Adrenal gland (tissue), 12 donors: ENCODE measurements around the gene PAX5. TPM values are rescaled to one million over a fixed set of nuclear protein-coding genes. Genes with fewer than 3 reads are reported as not detected.
A peak's percentile ranks its signal among the peaks of the same experiment; 100 is the strongest.

Experiments used
- DNase-seq, 7 donors: peaks; one replicate each; pipeline ENCODE4 v3.0.0-alpha.2; 2019 to 2020
- H3K27ac ChIP-seq, 5 donors: fragments of 200-600 bp; sonication (generic) in 4 of 5; 1 replicate in 3 of 5; 2 replicates in 2 of 5; pipeline versions ENCODE4 v1.5.1 to v1.8.0; 2016 to 2020; ENCODE audit warnings: mild to moderate bottlenecking in 1 of 5
- H3K27me3 ChIP-seq: fragments of 200-600 bp; 2 replicates; pipeline ENCODE4 v1.8.0; 2021
- H3K36me3 ChIP-seq, 2 donors: fragments of 200-600 bp; replicated peaks in 1 of 2; 1 replicate in 1 of 2; 2 replicates in 1 of 2; pipeline versions ENCODE4 v1.5.1 to v1.8.0; 2018 to 2022
- H3K4me1 ChIP-seq, 2 donors: fragments of 200-600 bp; replicated peaks in 1 of 2; 1 replicate in 1 of 2; 2 replicates in 1 of 2; pipeline versions ENCODE4 v1.5.1 to v1.8.0; 2018 to 2021
- H3K4me3 ChIP-seq, 4 donors: fragments of 200-600 bp; sonication (generic) in 3 of 4; one replicate each; pipeline ENCODE4 v1.5.1; 2016 to 2018
- H3K9me3 ChIP-seq, 3 donors: fragments of 200-600 bp; sonication (generic) in 1 of 3; replicated peaks in 1 of 3; 1 replicate in 2 of 3; 2 replicates in 1 of 3; pipeline versions ENCODE4 v1.5.1 to v1.8.0; 2016 to 2021
- POLR2A ChIP-seq, 2 donors: fragments of 450-650 bp; IDR thresholded peaks; one replicate each; pipeline ENCODE4 v1.6.1; 2017; ENCODE audit warnings: antibody characterized with exemption in 2 of 2, mild to moderate bottlenecking in 2 of 2, moderate library complexity in 1 of 2
- WGBS, 4 donors: extraction: QIAGEN DNeasy Blood & Tissue Kit in 2 of 4; methylation state at CpG; one replicate each; pipeline versions ENCODE4 v1.1.5 to v1.1.7; 2013 to 2017; 5-methylcytosine and 5-hydroxymethylcytosine counted together
- intact Hi-C, 2 donors: fragments of 100-400 bp; cut with DNase I; formaldehyde crosslinking; loops; one replicate each; pipeline versions ENCODE4 v1.14.1 to v1.15.0; 2022 to 2023
- microRNA-seq, 3 donors: library from miRNA; unstranded; fragments of <30 nt; microRNA quantifications; one replicate each; pipeline ENCODE4, GENCODE V29; 2017 to 2020
- polyA plus RNA-seq, 3 donors: library from polyadenylated mRNA; stranded (reverse); fragments of 200-250 nt in 2 of 3; fragments of 350-450 nt in 1 of 3; fragmentation: Illumina TruSeq in 1 of 3; extraction: RNeasy Lipid Tissue Mini Kit (QIAGEN cat#74804) in 1 of 3; gene quantifications; one replicate each; pipeline ENCODE4 v1.2.3, GENCODE V29; 2013 to 2014
- small RNA-seq, 2 donors: library from RNA; depleted of rRNA; stranded (forward); fragments of <200 nt; gene quantifications; one replicate each; pipeline ENCODE3, GENCODE V24; 2016
- total RNA-seq, 9 donors: library from RNA; depleted of rRNA in 4 of 9; stranded (reverse); fragments of >200 nt in 4 of 9; fragments of 120-200 nt in 1 of 9; fragmentation: NEBNext Ultra II Directional in 1 of 9; extraction: Animal tissue kit (Norgen Biotek cat#: 25700) in 1 of 9; gene quantifications; one replicate each; pipeline versions ENCODE4 v1.1.0 to v1.2.4, GENCODE V29; 2013 to 2023
- TF ChIP-seq, protein P1 (sequence below), 6 experiments: fragments of 450-650 bp in 4 of 6; fragments of 200-600 bp in 2 of 6; sonication (generic) in 1 of 6; IDR thresholded peaks; 1 replicate in 5 of 6; 2 replicates in 1 of 6; pipeline versions ENCODE4 v1.5.1 to v1.8.0; 2016 to 2021; ENCODE audit warnings: antibody characterized with exemption in 6 of 6, mild to moderate bottlenecking in 2 of 6, moderate library complexity in 1 of 6
- donor health status: healthy with polysubstance abuse.
- donor health status: Bipolar disorder and iron deficiency.
- donor health status: DM: yes; HTN: yes; CAD: no.
- donor health status: DM: no; HTN: no; CAD: no.
- donor health status: DM: no; HTN: no; CAD: no.
- donor health status: DM: yes; HTN: yes; CAD: no.

The PAX5 gene
- total and polyA plus RNA-seq, 12 donors = under 0.01 to 0.22 (median 0.09) TPM; not detected in 6

DNA sequence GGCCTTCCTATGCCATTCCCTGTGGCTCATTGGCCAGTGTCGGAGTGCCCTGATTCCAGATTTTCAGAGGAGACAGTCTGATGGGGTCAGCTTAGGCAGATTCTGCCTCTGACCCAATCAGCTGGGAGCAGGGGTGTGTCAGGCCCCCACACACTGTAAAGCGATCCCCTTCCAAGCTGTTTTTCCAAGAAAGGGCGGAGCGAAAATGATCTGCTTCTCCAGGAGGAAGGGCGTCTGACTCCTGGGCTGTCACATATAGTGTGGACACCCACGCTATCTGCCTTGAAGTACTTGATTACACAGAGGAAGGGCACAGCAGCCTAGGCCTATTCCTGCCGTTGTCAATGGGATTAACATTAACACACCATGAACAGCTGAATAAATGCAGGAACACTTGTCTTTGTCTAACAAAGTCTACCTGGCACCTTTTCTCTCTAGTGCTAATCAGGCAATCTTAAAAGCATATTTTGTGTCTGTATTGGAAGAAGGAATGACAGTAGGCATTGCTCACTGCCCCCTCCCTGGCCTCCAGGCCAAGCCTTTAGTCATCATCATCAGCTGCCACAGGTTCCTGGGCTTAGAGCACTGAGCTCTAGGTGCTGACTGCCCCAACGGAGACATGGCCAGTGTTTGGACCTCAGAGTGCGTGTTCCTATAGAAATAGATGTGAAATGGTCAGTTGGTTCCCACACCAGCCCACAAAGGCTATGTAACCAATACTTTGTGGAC lies 242.7 kb downstream of the PAX5 start:
- TF ChIP-seq, protein P1, sequence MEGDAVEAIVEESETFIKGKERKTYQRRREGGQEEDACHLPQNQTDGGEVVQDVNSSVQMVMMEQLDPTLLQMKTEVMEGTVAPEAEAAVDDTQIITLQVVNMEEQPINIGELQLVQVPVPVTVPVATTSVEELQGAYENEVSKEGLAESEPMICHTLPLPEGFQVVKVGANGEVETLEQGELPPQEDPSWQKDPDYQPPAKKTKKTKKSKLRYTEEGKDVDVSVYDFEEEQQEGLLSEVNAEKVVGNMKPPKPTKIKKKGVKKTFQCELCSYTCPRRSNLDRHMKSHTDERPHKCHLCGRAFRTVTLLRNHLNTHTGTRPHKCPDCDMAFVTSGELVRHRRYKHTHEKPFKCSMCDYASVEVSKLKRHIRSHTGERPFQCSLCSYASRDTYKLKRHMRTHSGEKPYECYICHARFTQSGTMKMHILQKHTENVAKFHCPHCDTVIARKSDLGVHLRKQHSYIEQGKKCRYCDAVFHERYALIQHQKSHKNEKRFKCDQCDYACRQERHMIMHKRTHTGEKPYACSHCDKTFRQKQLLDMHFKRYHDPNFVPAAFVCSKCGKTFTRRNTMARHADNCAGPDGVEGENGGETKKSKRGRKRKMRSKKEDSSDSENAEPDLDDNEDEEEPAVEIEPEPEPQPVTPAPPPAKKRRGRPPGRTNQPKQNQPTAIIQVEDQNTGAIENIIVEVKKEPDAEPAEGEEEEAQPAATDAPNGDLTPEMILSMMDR (IDR thresholded peaks at IDR 0.05) = no peak
- TF ChIP-seq POLR2A (IDR thresholded peaks at IDR 0.05) = no peak
- no peak for DNase-seq
- Histone ChIP-seq H3K4me1 (no peaks in the 10 kb centered on the region), H3K4me3 (no peak overlapping the region), H3K9me3 (no peaks in the 10 kb centered on the region), H3K36me3 (no peaks in the 10 kb centered on the region), H3K27me3 (no peaks in the 10 kb centered on the region), H3K27ac (no peak overlapping the region)
- 70 to 85% (median 82%) methylated on average over 8 to 9 of the region's 9 CpGs for WGBS, 4 donors
- intact Hi-C loops = no loop called here

DNA sequence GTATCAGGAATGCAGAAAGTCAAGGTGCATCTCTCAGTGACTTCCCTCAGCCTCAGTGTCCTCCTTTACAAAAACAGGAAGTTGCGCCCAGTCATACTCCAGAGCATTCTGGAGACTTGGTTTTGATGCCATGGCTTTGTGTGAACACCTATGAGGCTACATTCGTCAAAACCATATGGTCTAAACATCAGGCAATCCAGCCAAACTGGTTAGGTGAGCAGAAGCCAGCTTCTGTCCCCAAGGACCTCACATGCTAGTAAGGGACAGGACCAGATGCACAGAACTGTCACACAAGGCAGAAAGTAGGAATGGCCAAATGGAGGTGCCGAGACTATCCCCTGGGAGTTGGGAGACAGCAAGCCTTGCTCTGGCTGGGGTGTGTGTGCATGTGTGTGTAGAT lies 244.2 kb downstream of the PAX5 start:
- Histone ChIP-seq H3K36me3 (no peaks in the 10 kb centered on the region), H3K27ac (no peak overlapping the region), H3K4me3 (no peak overlapping the region), H3K9me3 (no peaks in the 10 kb centered on the region), H3K27me3 (no peaks in the 10 kb centered on the region), H3K4me1 (no peaks in the 10 kb centered on the region)
- WGBS, 4 donors = 55 to 67% (median 60%) methylated on average over 3 of the region's 3 CpGs
- TF ChIP-seq, protein P1 (IDR thresholded peaks at IDR 0.05) = no peak
- TF ChIP-seq POLR2A (IDR thresholded peaks at IDR 0.05) = no peak
- no peak for DNase-seq
- intact Hi-C loops = no loop called here

DNA sequence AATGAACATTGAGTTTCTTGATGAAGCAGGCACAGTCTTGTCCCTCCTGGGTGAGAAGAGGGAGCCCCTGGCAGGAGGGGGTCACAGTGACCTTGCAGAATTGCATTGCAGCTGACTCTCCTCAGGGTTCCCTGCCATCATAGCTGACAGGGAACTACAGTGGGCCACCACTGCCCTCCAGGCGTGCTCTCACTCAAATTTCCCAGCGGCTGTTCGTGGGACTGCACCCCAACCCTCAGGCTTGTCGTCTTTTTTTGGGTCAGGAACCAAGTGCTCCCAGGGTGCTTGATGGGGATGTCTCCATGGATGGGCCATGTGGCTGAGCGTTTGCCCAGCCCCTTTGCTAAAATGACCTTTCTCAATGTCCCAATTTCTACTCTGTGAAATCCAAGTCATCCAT lies 245.5 kb downstream of the PAX5 start:
- DNase-seq = no peak
- Histone ChIP-seq H3K27ac (no peak overlapping the region), H3K4me1 (no peaks in the 10 kb centered on the region), H3K36me3 (no peaks in the 10 kb centered on the region), H3K27me3 (no peaks in the 10 kb centered on the region), H3K4me3 (no peak overlapping the region), H3K9me3 (no peaks in the 10 kb centered on the region)
- no peak for TF ChIP-seq POLR2A (IDR thresholded peaks at IDR 0.05)
- TF ChIP-seq, protein P1 (IDR thresholded peaks at IDR 0.05) = peak in 1 of 6 experiments; percentile 16
- intact Hi-C loops = no loop called here
- WGBS, 4 donors = 35 to 54% (median 47%) methylated on average over 2 to 5 of the region's 5 CpGs

DNA sequence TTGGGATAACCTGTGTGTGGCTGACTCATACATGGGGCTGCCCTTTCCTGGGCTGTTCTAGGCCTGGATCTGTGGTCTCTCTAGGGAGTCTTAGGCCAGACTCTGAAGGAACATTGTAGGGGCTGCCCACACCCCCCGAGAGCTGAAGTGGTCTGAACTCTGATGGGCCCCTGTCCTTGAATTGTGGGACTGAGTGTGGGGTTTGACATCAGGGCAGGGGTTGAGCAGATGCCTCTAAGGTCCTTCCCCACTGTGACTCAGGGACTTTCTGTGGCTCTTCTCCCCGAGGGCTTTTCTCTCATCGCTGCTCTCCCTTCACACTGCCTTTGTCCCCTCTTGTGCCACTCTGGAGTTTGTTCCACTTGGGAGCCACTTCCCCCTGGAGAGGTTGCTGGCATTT lies 246.4 kb downstream of the PAX5 start:
- WGBS, 4 donors = 51 to 60% (median 58%) methylated on average over 3 of the region's 3 CpGs

More for the DNA sequence above, 246.4 kb downstream of the PAX5 start:
- no peaks in the 10 kb centered on the region for H3K36me3 ChIP-seq
- no peak for DNase-seq
- no peaks in the 10 kb centered on the region for H3K27me3 ChIP-seq
- intact Hi-C loops = no loop called here
- no peak for TF ChIP-seq POLR2A (IDR thresholded peaks at IDR 0.05)
- TF ChIP-seq, protein P1 (IDR thresholded peaks at IDR 0.05) = no peak
- H3K9me3 ChIP-seq = no peaks in the 10 kb centered on the region
- no peaks in the 10 kb centered on the region for H3K4me1 ChIP-seq
- no peak overlapping the region for H3K4me3 ChIP-seq
- H3K27ac ChIP-seq = no peak overlapping the region

Small RNA genes within 50 kb of the gene (microRNA-seq; reads per million reads assigned to microRNA genes)
- 0 reads per million in 3 donors for gene MIR4475
- 0 reads per million in 3 donors for gene MIR4476
- 0 reads per million in 3 donors for gene MIR4540

Small RNA genes within 50 kb of the gene (small RNA-seq; reads per million reads assigned to genes)
- 0 reads per million in 2 donors for gene MIR4475
- gene MIR4476 = 0 reads per million in 2 donors
- gene MIR4540 = 0 reads per million in 2 donors

Other genes starting within 250 kb of the PAX5 start
- 10 to 100 TPM in 8 of 9 donors, 1 to 10 TPM in 1; 6.0 to 20.8 (median 18.5) TPM for gene ZCCHC7, start 86.3 kb upstream of the PAX5 start, total RNA-seq
- 10 to 100 TPM; 12.4 to 21.3 (median 19.4) TPM for gene ZCCHC7, start 86.3 kb upstream of the PAX5 start, polyA plus RNA-seq